GM12872 (cell line): Measurements from ENCODE around the gene OLA1.

ENCODE experiments used
- CTCF ChIP-seq: IDR thresholded peaks from 3 replicates; pipeline ENCODE4 v1.5.1; 2011; ENCODE audit warnings: low read depth, mild to moderate bottlenecking, low read length, moderate library complexity; ENCODE audit not compliant: insufficient read depth

The OLA1 gene

GRCh38 chr2:174090476-174090875 lies 157.9 kb downstream of the OLA1 start:
- TF ChIP-seq CTCF: no peak

- TF ChIP-seq CTCF: no peak
Observed at GRCh38 chr2:174088706-174089460, 159.4 kb downstream of the OLA1 start.

- TF ChIP-seq CTCF: no peak
Observed at GRCh38 chr2:174086708-174087107, 161.6 kb downstream of the OLA1 start.

- no peak for TF ChIP-seq CTCF
Observed at GRCh38 chr2:174085781-174086180, 162.6 kb downstream of the OLA1 start.

- TF ChIP-seq CTCF: no peak
Observed at GRCh38 chr2:174083843-174084458, 164.4 kb downstream of the OLA1 start.

GRCh38 chr2:174080672-174081121 lies 167.6 kb downstream of the OLA1 start:
- TF ChIP-seq CTCF: no peak

- peak; percentile 33; the same call in 1 of the 3 replicates for TF ChIP-seq CTCF
Observed at GRCh38 chr2:174078275-174078674, 170.1 kb downstream of the OLA1 start.
